ENCODE results near the gene FAM89A. TPM values are rescaled to one million over a fixed set of nuclear protein-coding genes. Genes with fewer than 3 reads are reported as not detected.

FAM89A gene
- total RNA-seq, 1 donor from 2014 or later: 37.3 TPM

DNA sequence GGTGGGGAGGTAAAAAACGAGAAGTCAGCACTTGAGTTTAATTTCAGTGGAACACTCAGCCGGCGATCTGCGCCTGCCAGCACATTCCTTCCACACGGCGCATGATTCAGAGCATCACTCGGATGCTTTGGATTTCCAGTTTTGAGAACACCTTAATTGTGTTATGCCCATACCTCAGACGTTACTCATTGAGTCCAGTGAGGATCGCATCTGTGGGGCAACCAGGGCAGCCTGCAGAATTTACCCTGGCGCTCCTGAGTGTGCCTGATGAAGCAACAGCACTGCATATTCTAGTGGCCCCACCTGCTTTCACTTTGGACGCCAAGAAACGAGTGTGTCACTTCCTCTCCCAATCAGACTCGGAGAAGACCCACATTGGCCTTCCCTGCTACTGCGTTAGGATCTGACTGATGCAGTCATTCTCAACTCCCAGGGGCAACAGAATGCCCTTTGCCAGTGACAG is 19.9 kb downstream of the FAM89A start:
- peaks cover 0 to 13% of the 10 kb centered on the region in 2 donors for H3K36me3 ChIP-seq
- no peak overlapping the region for H3K4me3 ChIP-seq
- no peaks in the 10 kb centered on the region for H3K9me3 ChIP-seq
- intact Hi-C loops (cut with DNase I): no loop called here
- peaks cover 15% of the 10 kb centered on the region for H3K4me1 ChIP-seq
- no peaks in the 10 kb centered on the region for H3K27me3 ChIP-seq
- DNase-seq (ENCODE audit: extremely low spot score in 2 of 2): peak in 1 of 2 donors; percentile 64
- H3K27ac ChIP-seq: no peak overlapping the region
- TF ChIP-seq POLR2A (IDR thresholded peaks at IDR 0.05): no peak
- no peak for TF ChIP-seq POLR2AphosphoS5 (IDR thresholded peaks at IDR 0.05; ENCODE audit: insufficient read depth in 1 of 2, low read depth in 1 of 2)
- no peak for TF ChIP-seq CTCF (IDR thresholded peaks at IDR 0.05)

- Histone ChIP-seq H3K27ac (no peak overlapping the region), H3K36me3 (peaks cover 0 to 14% of the 10 kb centered on the region in 2 donors), H3K4me3 (no peak overlapping the region)
These were observed 20.3 kb downstream of the FAM89A start for GRCh38 chr1:231019711-231020110.

GRCh38 chr1:231016966-231017365 is 23.1 kb downstream of the FAM89A start:
- Histone ChIP-seq H3K9me3 (no peaks in the 10 kb centered on the region), H3K27me3 (no peaks in the 10 kb centered on the region), H3K4me1 (peaks cover 15% of the 10 kb centered on the region), H3K4me3 (no peak overlapping the region), H3K27ac (no peak overlapping the region), H3K36me3 (peaks cover 0 to 14% of the 10 kb centered on the region in 2 donors)
- intact Hi-C loops (cut with DNase I): no loop called here
- TF ChIP-seq CTCF (IDR thresholded peaks at IDR 0.05) (no peak), POLR2A (IDR thresholded peaks at IDR 0.05) (no peak), POLR2AphosphoS5 (IDR thresholded peaks at IDR 0.05; ENCODE audit: insufficient read depth in 1 of 2, low read depth in 1 of 2) (peak in 1 of 2 donors; percentile 21)
- peak in 1 of 2 donors; percentile 74 for DNase-seq (ENCODE audit: extremely low spot score in 2 of 2)

More at GRCh38 chr1:231019711-231020110, 20.3 kb downstream of the FAM89A start:
- DNase-seq (ENCODE audit: extremely low spot score in 2 of 2): peak in 1 of 2 donors; percentile 71
- intact Hi-C loops (cut with DNase I): no loop called here
- no peak for TF ChIP-seq POLR2A (IDR thresholded peaks at IDR 0.05)
- TF ChIP-seq POLR2AphosphoS5 (IDR thresholded peaks at IDR 0.05; ENCODE audit: insufficient read depth in 1 of 2, low read depth in 1 of 2): no peak
- no peak for TF ChIP-seq CTCF (IDR thresholded peaks at IDR 0.05)
- peaks cover 15% of the 10 kb centered on the region for H3K4me1 ChIP-seq
- H3K27me3 ChIP-seq: no peaks in the 10 kb centered on the region
- no peaks in the 10 kb centered on the region for H3K9me3 ChIP-seq

DNA sequence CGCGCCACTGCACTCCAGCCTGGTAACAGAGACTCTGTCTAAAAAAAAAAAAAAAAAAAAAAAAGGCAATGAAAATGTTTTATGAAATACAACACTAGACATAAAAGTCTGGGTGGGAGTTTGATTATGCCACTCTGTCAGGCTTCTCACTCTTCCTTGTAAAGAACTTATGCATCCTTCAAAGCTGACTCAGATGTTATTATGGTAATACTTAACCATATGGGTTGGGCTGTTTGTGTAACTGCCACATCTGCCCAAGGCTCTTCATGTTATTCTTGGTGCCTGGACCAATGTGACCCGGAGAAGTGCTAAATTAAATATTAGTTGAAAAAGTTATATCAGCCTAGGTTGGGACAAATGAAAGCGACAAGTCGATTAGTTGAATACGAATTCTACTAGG is 23.8 kb downstream of the FAM89A start:
- no peak overlapping the region for H3K27ac ChIP-seq
- no peak overlapping the region for H3K4me3 ChIP-seq
- intact Hi-C loops (cut with DNase I): no loop called here
- peaks cover 0 to 14% of the 10 kb centered on the region in 2 donors for H3K36me3 ChIP-seq
- DNase-seq (ENCODE audit: extremely low spot score in 2 of 2): peak in 1 of 2 donors; percentile 49
- TF ChIP-seq POLR2A (IDR thresholded peaks at IDR 0.05) (no peak), POLR2AphosphoS5 (IDR thresholded peaks at IDR 0.05; ENCODE audit: insufficient read depth in 1 of 2, low read depth in 1 of 2) (peak in 1 of 2 donors; percentile 20)
- H3K9me3 ChIP-seq: no peaks in the 10 kb centered on the region
- H3K27me3 ChIP-seq: no peaks in the 10 kb centered on the region
- H3K4me1 ChIP-seq: peaks cover 15% of the 10 kb centered on the region

DNA sequence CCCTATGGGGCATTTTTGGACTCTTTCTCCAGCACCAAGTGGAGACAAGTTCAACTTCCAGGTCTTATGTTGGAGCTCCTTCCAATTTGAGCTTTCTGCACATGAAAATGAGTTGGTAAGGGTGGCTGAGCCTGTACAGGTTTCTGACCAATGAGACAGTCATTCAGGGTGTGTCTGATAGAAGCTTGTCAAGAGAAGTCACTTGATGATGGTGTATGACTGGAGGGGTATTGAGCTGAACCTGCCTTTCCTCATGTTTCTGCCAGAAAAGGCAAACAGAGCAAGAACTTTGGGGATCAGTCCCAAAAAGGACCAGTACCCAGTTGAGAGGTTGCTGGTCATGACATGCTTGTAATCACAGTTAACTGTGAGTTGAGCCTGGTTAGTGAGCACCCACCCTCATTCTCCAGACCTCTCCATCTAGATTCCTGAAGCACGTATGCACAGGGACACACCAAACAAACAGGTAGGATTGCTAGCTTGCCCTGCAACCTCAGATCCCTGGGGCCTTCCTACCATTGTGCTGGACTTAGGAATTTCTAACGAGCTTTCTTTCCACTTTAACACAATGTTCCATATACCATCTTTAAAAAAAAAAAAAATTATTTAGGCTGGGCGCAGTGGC is 26.6 kb downstream of the FAM89A start:
- Histone ChIP-seq H3K4me3 (no peak overlapping the region), H3K36me3 (peaks cover 0 to 4% of the 10 kb centered on the region in 2 donors), H3K27me3 (no peaks in the 10 kb centered on the region), H3K4me1 (peaks cover 8% of the 10 kb centered on the region), H3K27ac (no peak overlapping the region), H3K9me3 (no peaks in the 10 kb centered on the region)
- intact Hi-C loops (cut with DNase I): no loop called here
- no peak for DNase-seq (ENCODE audit: extremely low spot score in 2 of 2)
- TF ChIP-seq POLR2AphosphoS5 (IDR thresholded peaks at IDR 0.05; ENCODE audit: insufficient read depth in 1 of 2, low read depth in 1 of 2) (no peak), CTCF (IDR thresholded peaks at IDR 0.05) (no peak), POLR2A (IDR thresholded peaks at IDR 0.05) (no peak)

Measured in vagina (tissue), 2 donors.